HepG2 (cell line): ENCODE results near the gene SULT2B1. TPM values are rescaled to one million over a fixed set of nuclear protein-coding genes. Genes with fewer than 3 reads are reported as not detected.

ENCODE experiments used
- FOXA3 ChIP-seq: IDR thresholded peaks from 2 replicates; pipeline ENCODE4 v1.6.1; 2016; ENCODE audit warnings: missing genetic modification reagents, missing compliant biosample characterization
- GZF1 ChIP-seq: sonication (generic); formaldehyde crosslinking; IDR thresholded peaks from 2 replicates; pipeline ENCODE4 v1.5.1; 2020; ENCODE audit warnings: mild to moderate bottlenecking, missing genetic modification reagents
- HDAC1 ChIP-seq: sonication (generic); formaldehyde crosslinking; IDR thresholded peaks from 2 replicates; pipeline ENCODE4 v1.5.1; 2020; ENCODE audit warnings: mild to moderate bottlenecking, missing genetic modification reagents
- HIVEP1 ChIP-seq: sonication (generic); formaldehyde crosslinking; IDR thresholded peaks from 2 replicates; pipeline ENCODE4 v1.4.0; 2020; ENCODE audit warnings: mild to moderate bottlenecking, missing genetic modification reagents
- HMG20A ChIP-seq: IDR thresholded peaks from 2 replicates; pipeline ENCODE4 v1.6.1; 2016; ENCODE audit warnings: borderline replicate concordance
- JUNB ChIP-seq: sonication (generic); formaldehyde crosslinking; IDR thresholded peaks from 2 replicates; pipeline ENCODE4 v1.8.0; 2022; ENCODE audit warnings: missing genetic modification reagents, mild to moderate bottlenecking, borderline replicate concordance
- KMT2A ChIP-seq: sonication (generic); formaldehyde crosslinking; IDR thresholded peaks from 2 replicates; pipeline ENCODE4 v1.4.0; 2020; ENCODE audit warnings: missing genetic modification reagents
- PHF8 ChIP-seq: sonication (generic); formaldehyde crosslinking; IDR thresholded peaks from 2 replicates; pipeline ENCODE4 v1.5.0; 2020; ENCODE audit warnings: missing genetic modification reagents
- SNAI1 ChIP-seq: sonication (generic); formaldehyde crosslinking; IDR thresholded peaks from 2 replicates; pipeline ENCODE4 v1.5.0; 2020; ENCODE audit warnings: mild to moderate bottlenecking, missing genetic modification reagents, borderline replicate concordance
- SSRP1 ChIP-seq: IDR thresholded peaks from 2 replicates; pipeline ENCODE4 v1.6.1; 2016; ENCODE audit warnings: control low read depth
- ZFY ChIP-seq: sonication (generic); formaldehyde crosslinking; IDR thresholded peaks from 2 replicates; pipeline ENCODE4 v1.4.0; 2020; ENCODE audit warnings: missing genetic modification reagents
- ZGPAT ChIP-seq: IDR thresholded peaks from 2 replicates; pipeline ENCODE4 v1.6.1; 2016; ENCODE audit warnings: mild to moderate bottlenecking
- ZNF234 ChIP-seq: sonication (generic); formaldehyde crosslinking; conservative IDR thresholded peaks from 2 replicates; pipeline ENCODE4 v1.5.1; 2020; ENCODE audit warnings: mild to moderate bottlenecking, missing genetic modification reagents
- ZNF549 ChIP-seq: sonication (generic); formaldehyde crosslinking; IDR thresholded peaks from 2 replicates; pipeline ENCODE4 v1.5.0; 2020; ENCODE audit warnings: missing genetic modification reagents
- ZNF570 ChIP-seq: sonication (generic); formaldehyde crosslinking; IDR thresholded peaks from 2 replicates; pipeline ENCODE4 v1.4.0; 2020; ENCODE audit warnings: mild to moderate bottlenecking, missing genetic modification reagents, borderline replicate concordance
- ZNF589 ChIP-seq: sonication (generic); formaldehyde crosslinking; conservative IDR thresholded peaks from 2 replicates; pipeline ENCODE4 v1.8.0; 2022; ENCODE audit warnings: mild to moderate bottlenecking, moderate library complexity, missing genetic modification reagents
- ZNF598 ChIP-seq: sonication (generic); formaldehyde crosslinking; IDR thresholded peaks from 2 replicates; pipeline ENCODE4 v1.5.1; 2020; ENCODE audit warnings: mild to moderate bottlenecking, missing genetic modification reagents, borderline replicate concordance
- ZNF616 ChIP-seq: sonication (generic); formaldehyde crosslinking; IDR thresholded peaks from 2 replicates; pipeline ENCODE4 v1.5.0; 2020; ENCODE audit warnings: low read depth, mild to moderate bottlenecking, missing genetic modification reagents
- ZNF747 ChIP-seq: sonication (generic); formaldehyde crosslinking; IDR thresholded peaks from 2 replicates; pipeline ENCODE4 v1.8.1; 2023; ENCODE audit warnings: missing genetic modification reagents, mild to moderate bottlenecking, borderline replicate concordance
- ZSCAN25 ChIP-seq: sonication (generic); formaldehyde crosslinking; IDR thresholded peaks from 2 replicates; pipeline ENCODE4 v1.8.0; 2022; ENCODE audit warnings: mild to moderate bottlenecking, missing genetic modification reagents
- polyA plus RNA-seq, 8 experiments: library from polyadenylated mRNA; depleted of rRNA in 3 of 8; stranded (reverse) in 7 of 8; unstranded in 1 of 8; fragments of >200 nt; fragmentation: Illumina TruSeq in 4 of 8; extraction: Trizol in 4 of 8; gene quantifications; 2 replicates each; pipeline versions ENCODE4 v1.2.1 to v1.2.3, GENCODE V29; 2011 to 2016; ENCODE audit warnings: low read depth in 4 of 8, missing spikeins in 1 of 8, mixed read lengths in 1 of 8; ENCODE audit not compliant: insufficient read depth in 1 of 8
- total RNA-seq, 5 experiments: library from RNA; depleted of rRNA; stranded (reverse); fragments of >200 nt; fragmentation: Illumina TruSeq; extraction: Trizol; gene quantifications; 2 replicates each; pipeline ENCODE4 v1.2.3, GENCODE V29; 2016; ENCODE audit warnings: low read depth in 1 of 5
- TF ChIP-seq, protein P1 (sequence below): sonication (generic); formaldehyde crosslinking; IDR thresholded peaks from 2 replicates; pipeline ENCODE4 v1.8.1; 2022; ENCODE audit warnings: low read depth, mild to moderate bottlenecking, missing genetic modification reagents
- TF ChIP-seq, protein P2 (sequence below): sonication (generic); formaldehyde crosslinking; IDR thresholded peaks from 2 replicates; pipeline ENCODE4 v1.8.0; 2022; ENCODE audit warnings: missing genetic modification reagents, mild to moderate bottlenecking, inconsistent platforms, borderline replicate concordance
- TF ChIP-seq, protein P3 (sequence below): sonication (generic); formaldehyde crosslinking; IDR thresholded peaks from 2 replicates; pipeline ENCODE4 v1.8.1; 2023; ENCODE audit warnings: mild to moderate bottlenecking, moderate library complexity, missing genetic modification reagents

The SULT2B1 gene
- total and polyA plus RNA-seq, 2 of the 13 experiments (the other 11 are each of a cell fraction or from before 2014, with no cell fraction given): 0.13 TPM; not detected in 1

GRCh38 chr19:48558018-48558684 is 6.2 kb downstream of the SULT2B1 start (continued):
- no peak for TF ChIP-seq ZNF616 (CRISPR knock-in tag)
- peak; percentile 83; the same call in 1 of the 2 replicates for TF ChIP-seq HMG20A
- peak; percentile 39; the same call in 1 of the 2 replicates for TF ChIP-seq ZFY
- no peak for TF ChIP-seq ZNF570
- no peak for TF ChIP-seq JUNB (CRISPR knock-in tag)
- TF ChIP-seq SSRP1 (CRISPR knock-in tag): peak; percentile 80; the same call in 1 of the 2 replicates
- peak; percentile 62; the same call in 1 of the 2 replicates for TF ChIP-seq SNAI1 (CRISPR knock-in tag)
- TF ChIP-seq, protein P1, sequence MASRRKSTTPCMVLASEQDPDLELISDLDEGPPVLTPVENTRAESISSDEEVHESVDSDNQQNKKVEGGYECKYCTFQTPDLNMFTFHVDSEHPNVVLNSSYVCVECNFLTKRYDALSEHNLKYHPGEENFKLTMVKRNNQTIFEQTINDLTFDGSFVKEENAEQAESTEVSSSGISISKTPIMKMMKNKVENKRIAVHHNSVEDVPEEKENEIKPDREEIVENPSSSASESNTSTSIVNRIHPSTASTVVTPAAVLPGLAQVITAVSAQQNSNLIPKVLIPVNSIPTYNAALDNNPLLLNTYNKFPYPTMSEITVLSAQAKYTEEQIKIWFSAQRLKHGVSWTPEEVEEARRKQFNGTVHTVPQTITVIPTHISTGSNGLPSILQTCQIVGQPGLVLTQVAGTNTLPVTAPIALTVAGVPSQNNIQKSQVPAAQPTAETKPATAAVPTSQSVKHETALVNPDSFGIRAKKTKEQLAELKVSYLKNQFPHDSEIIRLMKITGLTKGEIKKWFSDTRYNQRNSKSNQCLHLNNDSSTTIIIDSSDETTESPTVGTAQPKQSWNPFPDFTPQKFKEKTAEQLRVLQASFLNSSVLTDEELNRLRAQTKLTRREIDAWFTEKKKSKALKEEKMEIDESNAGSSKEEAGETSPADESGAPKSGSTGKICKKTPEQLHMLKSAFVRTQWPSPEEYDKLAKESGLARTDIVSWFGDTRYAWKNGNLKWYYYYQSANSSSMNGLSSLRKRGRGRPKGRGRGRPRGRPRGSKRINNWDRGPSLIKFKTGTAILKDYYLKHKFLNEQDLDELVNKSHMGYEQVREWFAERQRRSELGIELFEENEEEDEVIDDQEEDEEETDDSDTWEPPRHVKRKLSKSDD (CRISPR knock-in tag): peak; percentile 75
- TF ChIP-seq FOXA3 (CRISPR knock-in tag): peak; percentile 87
- no peak for TF ChIP-seq GZF1 (CRISPR knock-in tag)
- TF ChIP-seq ZSCAN25: peak; percentile 73; the same call in 1 of the 2 replicates
- peak; percentile 72 for TF ChIP-seq HIVEP1
- TF ChIP-seq ZNF747: no peak; the same call in 1 of the 2 replicates
- no peak for TF ChIP-seq ZNF598 (CRISPR knock-in tag)
- no peak for TF ChIP-seq ZNF234
- TF ChIP-seq KMT2A (CRISPR knock-in tag): no peak; the same call in 1 of the 2 replicates
- TF ChIP-seq, protein P2, sequence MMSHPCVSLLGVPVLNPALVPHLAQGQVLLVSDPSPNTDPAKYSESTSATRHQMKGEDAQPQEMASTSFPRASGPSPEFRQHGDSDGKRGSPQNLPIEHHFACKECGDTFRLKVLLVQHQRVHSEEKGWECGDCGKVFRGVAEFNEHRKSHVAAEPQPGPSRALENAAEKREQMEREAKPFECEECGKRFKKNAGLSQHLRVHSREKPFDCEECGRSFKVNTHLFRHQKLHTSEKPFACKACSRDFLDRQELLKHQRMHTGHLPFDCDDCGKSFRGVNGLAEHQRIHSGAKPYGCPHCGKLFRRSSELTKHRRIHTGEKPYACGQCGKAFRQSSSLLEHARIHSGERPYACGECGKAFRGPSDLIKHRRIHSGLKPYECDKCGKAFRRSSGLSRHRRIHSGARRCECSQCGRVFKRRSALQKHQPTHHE (CRISPR knock-in tag): 0 out of 2 replicates have a peak, but pooled peaks have one; percentile 49
- TF ChIP-seq ZNF549 (CRISPR knock-in tag): 0 out of 2 replicates have a peak, but pooled peaks have one; percentile 53
- no peak; the same call in 1 of the 2 replicates for TF ChIP-seq ZNF589 (CRISPR knock-in tag)
- TF ChIP-seq HDAC1 (CRISPR knock-in tag): peak; percentile 97
- peak; percentile 98 for TF ChIP-seq ZGPAT
- TF ChIP-seq, protein P3, sequence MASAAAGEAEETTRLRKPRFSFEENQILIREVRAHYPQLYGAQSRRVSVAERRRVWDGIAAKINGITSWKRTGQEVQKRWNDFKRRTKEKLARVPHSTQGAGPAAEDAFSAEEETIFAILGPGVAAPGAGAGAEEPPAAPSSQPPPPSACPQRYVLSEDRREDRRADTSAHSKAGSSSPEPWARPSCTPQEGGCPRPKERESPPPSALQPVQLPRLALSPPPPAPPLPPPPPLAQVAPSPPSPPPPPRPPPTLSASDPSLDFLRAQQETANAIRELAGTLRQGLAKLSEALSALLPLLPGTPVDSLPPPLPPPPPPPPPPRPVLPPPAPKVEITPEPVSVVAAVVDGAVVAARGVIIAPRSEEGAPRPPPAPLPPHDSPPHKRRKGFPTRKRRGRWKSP (CRISPR knock-in tag): peak; percentile 68; the same call in 1 of the 2 replicates
- peak; percentile 58 for TF ChIP-seq PHF8 (CRISPR knock-in tag)
